ENCODE data around the gene UIMC1.

Gene UIMC1

DNA sequence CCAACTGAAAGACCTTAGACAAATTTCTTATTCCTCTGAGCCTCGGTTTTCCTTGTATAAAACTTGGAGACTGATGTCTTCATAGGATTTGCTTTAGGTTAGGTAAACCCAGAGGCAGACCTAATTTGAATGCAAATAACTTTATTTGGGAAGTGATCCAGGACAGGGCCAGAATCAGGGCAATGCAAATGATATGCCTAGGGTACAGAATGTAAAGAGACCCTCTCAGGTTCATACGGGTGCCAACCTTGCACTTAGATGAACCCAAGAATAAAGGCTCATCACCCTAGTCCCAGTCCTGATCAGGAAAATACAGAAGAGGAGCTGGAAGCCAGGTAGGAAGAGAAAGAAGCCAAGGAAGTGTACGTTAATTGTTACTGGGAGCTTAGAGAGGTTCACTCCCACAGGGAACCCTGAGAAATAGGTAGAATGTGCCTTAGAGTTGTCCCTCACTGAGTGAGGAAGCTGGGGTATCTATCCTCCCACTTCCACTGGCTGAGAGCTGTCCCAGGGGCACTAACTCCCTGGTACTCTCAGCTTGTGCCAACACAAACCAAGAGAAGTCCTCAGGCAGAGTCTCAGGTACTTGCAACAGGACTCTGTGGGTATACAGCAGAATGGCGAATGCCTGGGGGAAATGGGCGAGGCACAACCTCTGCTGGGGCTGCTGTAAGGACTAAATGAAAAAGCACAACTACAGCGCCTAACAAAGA, 104.3 kb downstream of the UIMC1 start:
- no peak for DNase-seq (ENCODE audit: low read depth)

GRCh38 chr5:176901260-176902101, 105.1 kb downstream of the UIMC1 start:
- no peak for DNase-seq (ENCODE audit: low read depth)

DNA sequence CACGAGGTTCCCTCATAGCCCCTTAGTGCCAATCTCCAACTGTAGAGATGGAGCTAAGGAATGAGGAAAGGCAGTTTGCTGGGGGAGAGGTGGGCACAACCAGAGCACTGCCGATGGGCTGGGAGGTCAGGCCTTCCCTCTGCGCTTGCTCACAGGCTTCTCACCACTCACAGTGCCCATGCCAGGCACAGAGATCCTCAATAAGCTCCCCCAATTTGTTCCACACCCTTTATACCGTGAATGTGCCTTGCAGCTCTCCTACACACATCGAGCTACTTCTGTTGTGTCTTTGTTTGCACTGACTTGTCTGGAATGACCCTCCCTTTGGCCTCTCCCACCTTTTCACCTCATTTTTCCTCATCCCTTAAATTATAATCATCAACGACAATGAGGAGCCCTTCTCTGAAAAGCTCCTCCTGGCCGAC, 105.8 kb downstream of the UIMC1 start:
- no peak for DNase-seq (ENCODE audit: low read depth)

DNA sequence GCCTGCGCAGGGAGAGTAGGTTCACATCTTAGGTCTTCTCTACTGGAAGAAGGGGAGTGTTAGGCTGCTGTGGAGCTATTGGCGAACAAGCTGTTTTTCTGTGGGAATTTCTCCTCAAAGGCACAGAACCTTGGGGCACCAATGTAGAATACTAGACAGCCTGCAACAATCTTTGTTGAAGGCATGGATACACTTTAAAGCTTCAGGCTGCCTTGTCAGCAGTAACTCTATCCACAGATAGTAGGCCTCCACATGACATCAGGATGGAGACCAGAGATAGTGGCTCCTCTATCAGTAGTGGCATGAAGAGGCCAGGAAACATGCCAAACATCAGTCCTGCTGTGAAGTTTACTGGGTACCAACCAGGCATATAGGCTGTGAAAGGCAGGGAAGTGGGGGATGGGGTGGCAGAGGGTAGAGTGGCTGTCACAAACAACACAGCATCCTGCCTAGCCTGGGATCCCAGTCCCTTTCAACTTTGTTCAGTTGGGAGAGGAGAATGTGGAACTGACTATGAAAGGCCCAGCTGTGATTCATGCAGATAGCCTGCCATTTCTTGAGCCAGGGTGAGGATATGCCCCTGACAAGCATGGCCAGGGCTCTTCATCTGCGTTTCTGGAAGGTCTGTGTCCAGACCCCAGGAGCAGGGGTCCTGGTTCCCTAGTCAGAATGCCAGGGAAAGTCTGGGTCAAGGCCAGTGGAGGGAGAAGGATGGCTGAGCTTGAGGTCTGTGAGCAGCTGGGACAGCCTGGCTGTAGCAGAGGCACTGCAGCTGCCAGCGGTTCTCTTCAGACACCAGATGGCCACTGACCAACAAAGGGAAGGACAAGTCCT, 106.4 kb downstream of the UIMC1 start:
- no peak for DNase-seq (ENCODE audit: low read depth)

GRCh38 chr5:176899296-176899891, 107.2 kb downstream of the UIMC1 start, which contains the start of gene HK3:
TSS of gene HK3 (minus strand) at chr5:176899346. CDS start at chr5:176896159, 3,187 bp downstream.
- no peak for DNase-seq (ENCODE audit: low read depth)

- DNase-seq (ENCODE audit: low read depth) = no peak
These were observed 109.3 kb downstream of the UIMC1 start for GRCh38 chr5:176897263-176897662.

- no peak for DNase-seq (ENCODE audit: low read depth)
These were observed 110.7 kb downstream of the UIMC1 start for GRCh38 chr5:176895831-176896230.

- no peak for DNase-seq (ENCODE audit: low read depth)
These were observed 112.3 kb downstream of the UIMC1 start for GRCh38 chr5:176894298-176894697.

GRCh38 chr5:176892663-176893062, 113.9 kb downstream of the UIMC1 start:
- no peak for DNase-seq (ENCODE audit: low read depth)

DNA sequence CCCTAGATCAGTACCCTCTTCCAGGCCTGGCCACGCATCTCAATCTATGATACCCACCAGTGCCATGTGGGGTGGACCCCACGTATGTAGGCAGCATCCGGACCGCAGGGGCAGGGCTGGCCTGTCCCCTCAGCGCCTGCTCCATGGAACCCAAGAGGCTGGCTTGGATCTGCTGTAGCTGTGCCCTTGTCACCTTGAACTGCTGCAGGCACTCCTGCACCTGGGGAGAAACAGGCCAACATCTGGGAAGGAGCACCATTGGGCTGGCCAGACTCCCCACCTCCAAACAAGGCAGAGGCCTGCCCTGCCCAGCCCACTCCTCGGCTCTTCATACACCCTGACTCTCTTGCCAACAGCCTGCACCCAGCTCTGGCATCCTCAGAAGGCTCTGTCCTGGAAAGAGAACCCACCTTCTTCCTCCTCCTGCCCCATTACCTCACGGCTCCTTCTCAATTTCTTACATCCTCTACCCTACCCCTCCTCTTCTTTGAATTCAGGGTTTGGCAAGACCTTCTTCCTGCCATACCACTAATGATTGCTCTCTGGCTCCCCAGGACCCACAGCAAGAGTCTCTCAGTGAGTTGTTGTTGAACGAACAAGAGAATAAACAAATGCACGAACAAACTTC, 115.1 kb downstream of the UIMC1 start:
- DNase-seq (ENCODE audit: low read depth) = no peak

- DNase-seq (ENCODE audit: low read depth) = no peak
These were observed 115.9 kb downstream of the UIMC1 start for GRCh38 chr5:176890455-176891330.

DNA sequence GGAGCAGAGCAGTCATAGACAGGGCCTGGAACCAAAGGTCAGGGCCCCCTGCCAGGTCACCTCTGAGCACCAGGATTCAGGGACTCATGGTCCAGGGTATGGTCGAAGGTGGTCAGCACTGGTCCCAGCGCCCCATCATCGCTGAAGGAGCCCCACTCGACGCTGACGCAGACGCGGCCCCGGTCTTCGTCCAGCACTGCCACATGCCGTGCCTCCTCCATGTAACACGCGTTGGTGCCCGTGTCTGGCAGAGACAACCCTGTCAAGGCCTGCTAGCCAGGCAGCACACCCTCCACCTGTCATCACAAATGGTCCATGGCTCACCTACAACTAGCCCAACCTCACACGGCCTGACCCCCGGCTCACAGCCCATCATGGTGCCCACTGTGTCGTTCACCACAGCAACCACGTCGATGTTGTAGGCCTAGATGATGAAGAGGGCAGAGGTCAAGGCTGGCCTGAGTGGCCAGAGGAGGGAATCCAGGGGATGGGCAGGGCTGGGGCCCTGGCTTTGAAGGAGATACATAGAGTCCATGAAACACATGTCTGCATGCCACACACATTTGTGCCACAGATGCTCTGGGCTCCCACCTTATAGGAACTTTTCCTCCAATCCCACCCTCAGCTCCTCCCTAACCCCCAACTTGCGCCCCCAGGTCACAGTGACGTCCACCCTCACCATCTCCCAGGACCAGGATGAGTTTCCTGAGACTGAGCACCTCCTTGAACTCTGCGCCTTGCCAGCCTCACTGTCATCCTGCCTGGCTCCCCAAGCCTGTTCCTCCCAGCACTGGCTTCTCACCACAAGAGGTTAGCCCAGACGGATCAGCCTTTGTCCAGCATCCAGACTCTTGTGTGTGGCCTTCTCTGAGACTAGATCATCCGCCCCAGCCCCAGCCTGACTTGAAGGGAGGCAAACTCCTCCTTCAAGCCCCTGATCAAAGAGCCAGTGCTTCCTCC, 117.0 kb downstream of the UIMC1 start:
- DNase-seq (ENCODE audit: low read depth) = no peak

- no peak for DNase-seq (ENCODE audit: low read depth)
These were observed 117.8 kb downstream of the UIMC1 start for GRCh38 chr5:176888865-176889165.

DNA sequence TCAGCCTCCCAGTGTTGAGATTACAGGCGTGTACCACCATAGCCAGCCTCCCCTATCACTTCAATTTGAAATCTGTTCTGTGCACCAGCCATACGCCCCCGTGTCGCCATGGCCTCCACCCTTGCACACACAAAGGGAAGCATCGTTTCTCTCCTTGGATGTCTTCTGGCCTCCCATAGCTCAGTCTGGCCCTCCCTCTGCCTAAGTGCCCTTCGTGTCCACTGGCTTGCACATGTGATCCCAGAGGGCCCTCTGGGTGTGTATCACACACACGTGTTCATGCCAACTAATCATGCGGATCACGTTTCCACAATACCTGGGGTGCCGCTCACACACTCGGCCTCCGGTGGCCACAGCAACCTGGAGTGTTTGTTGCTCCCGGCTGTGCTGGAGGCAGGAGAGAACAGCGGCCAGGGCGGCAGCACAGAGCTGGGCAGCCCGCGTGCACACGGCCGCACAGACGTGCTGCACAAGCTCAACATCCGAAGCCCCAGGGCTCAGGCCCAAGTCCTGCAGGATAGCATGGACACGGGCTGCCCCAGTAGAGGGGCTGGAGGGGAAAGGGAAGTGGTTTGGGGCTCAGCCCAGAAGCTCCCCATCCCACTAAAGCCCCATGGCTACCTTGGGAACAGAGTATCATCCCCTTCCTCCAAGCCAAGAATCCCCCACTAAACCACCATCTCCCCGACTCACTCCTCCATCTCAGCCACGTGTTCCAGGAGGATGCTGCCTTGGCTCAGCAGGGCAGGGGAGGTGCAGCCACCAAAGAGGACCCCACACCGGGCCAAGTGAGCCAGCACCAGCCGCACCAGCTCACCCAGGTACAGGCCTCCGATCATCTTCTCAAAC, 118.3 kb downstream of the UIMC1 start:
- no peak for DNase-seq (ENCODE audit: low read depth)

GRCh38 chr5:176887252-176887849, 119.2 kb downstream of the UIMC1 start:
- no peak for DNase-seq (ENCODE audit: low read depth)

- no peak for DNase-seq (ENCODE audit: low read depth)
These were observed 120.0 kb downstream of the UIMC1 start for GRCh38 chr5:176886336-176887251.

GRCh38 chr5:176884571-176884890, 122.0 kb downstream of the UIMC1 start:
- no peak for DNase-seq (ENCODE audit: low read depth)

Measured in stimulated activated CD8-positive, alpha-beta memory T cell treated with anti-CD3 and anti-CD28 coated beads, Interleukin-15, amount 100 ng/mL, for 24 hours (primary cell).